SK-N-MC (cell line): ENCODE results near the gene GEN1.

Source experiments
- EZH2 ChIP-seq: fragments of 200-600 bp; sonication (generic); IDR thresholded peaks from one replicate; pipeline ENCODE4 v1.6.1; 2017; ENCODE audit warnings: antibody characterized with exemption
- FOXP2 ChIP-seq: optimal IDR thresholded peaks from 2 replicates; pipeline ENCODE3; 2011; ENCODE audit warnings: mild to moderate bottlenecking, moderate library complexity; ENCODE audit not compliant: insufficient read depth; ENCODE audit errors: extremely low read length, control extremely low read depth
- POLR2AphosphoS5 ChIP-seq: IDR thresholded peaks from 2 replicates; pipeline ENCODE4 v1.6.1; 2012; ENCODE audit warnings: mild to moderate bottlenecking, low read depth, low read length, borderline replicate concordance

DNA sequence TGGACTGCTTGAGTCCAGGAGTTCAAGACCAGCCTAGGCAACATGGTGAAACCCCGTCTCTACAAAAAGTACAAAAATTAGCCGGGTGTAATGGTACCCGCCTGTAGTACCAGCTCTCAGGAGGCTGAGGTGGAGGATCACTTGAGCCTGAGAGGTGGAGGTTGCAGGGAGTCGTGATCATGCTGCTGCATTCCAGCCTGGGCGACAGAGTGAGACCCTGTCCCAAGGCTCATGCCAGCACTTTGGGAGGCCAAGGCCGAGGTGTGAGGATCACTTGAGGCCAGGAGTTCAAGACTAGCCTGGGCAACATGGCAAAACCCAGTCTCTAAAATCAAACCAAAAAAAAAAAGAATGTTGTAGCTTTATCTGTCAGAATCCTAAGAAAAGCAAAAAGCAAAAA lies 25.7 kb upstream of the GEN1 start:
- TF ChIP-seq EZH2 (no peak), POLR2AphosphoS5 (no peak), FOXP2 (no peak)
